Stimulated activated naive CD8-positive, alpha-beta T cell treated with anti-CD3 and anti-CD28 coated beads, Interleukin-15, Interleukin-2, amounts not matched to agents 100 ng/mL and 50 ng/mL, for 24 hours (primary cell): ENCODE measurements around the gene ZMIZ1.
A peak's percentile ranks its signal among the peaks of the same experiment; 100 is the strongest.

Experiments used
- H3K27ac Mint-ChIP-seq: one replicate; pipeline ENCODE4 v1.8.0; 2021; ENCODE audit warnings: mild to moderate bottlenecking, mixed read lengths
- H3K27me3 Mint-ChIP-seq: one replicate; pipeline ENCODE4 v1.8.0; 2021; ENCODE audit warnings: mixed read lengths
- H3K36me3 Mint-ChIP-seq: one replicate; pipeline ENCODE4 v1.8.0; 2021; ENCODE audit warnings: low read depth, mixed read lengths
- H3K4me1 Mint-ChIP-seq: one replicate; pipeline ENCODE4 v1.8.0; 2021; ENCODE audit warnings: low read depth, mixed read lengths
- H3K4me3 Mint-ChIP-seq: one replicate; pipeline ENCODE4 v1.8.0; 2021; ENCODE audit warnings: mild to moderate bottlenecking, mixed read lengths
- H3K9me3 Mint-ChIP-seq: one replicate; pipeline ENCODE4 v1.8.0; 2021; ENCODE audit warnings: mixed read lengths

Gene ZMIZ1

GRCh38 chr10:79246606-79247275, 178.0 kb downstream of the ZMIZ1 start:
- no peaks in the 10 kb centered on the region for H3K27me3 Mint-ChIP-seq
- peaks cover 81% of the 10 kb centered on the region for H3K4me1 Mint-ChIP-seq
- H3K4me3 Mint-ChIP-seq, result peak overlapping the region; percentile 80
- peak overlapping the region; percentile 93 for H3K27ac Mint-ChIP-seq
- peaks cover 14% of the 10 kb centered on the region for H3K36me3 Mint-ChIP-seq
- H3K9me3 Mint-ChIP-seq, result no peaks in the 10 kb centered on the region

- Mint-ChIP-seq H3K4me3 (peak overlapping the region; percentile 80), H3K27me3 (no peaks in the 10 kb centered on the region), H3K27ac (peak overlapping the region; percentile 93), H3K4me1 (peaks cover 78% of the 10 kb centered on the region), H3K9me3 (no peaks in the 10 kb centered on the region), H3K36me3 (peaks cover 14% of the 10 kb centered on the region)
These were observed 178.8 kb downstream of the ZMIZ1 start for GRCh38 chr10:79247373-79248137.

GRCh38 chr10:79248341-79249185, 179.8 kb downstream of the ZMIZ1 start:
- H3K9me3 Mint-ChIP-seq, result no peaks in the 10 kb centered on the region
- H3K36me3 Mint-ChIP-seq, result peaks cover 14% of the 10 kb centered on the region
- peaks cover 78% of the 10 kb centered on the region for H3K4me1 Mint-ChIP-seq
- H3K4me3 Mint-ChIP-seq, result peak overlapping the region; percentile 80
- peak overlapping the region; percentile 93 for H3K27ac Mint-ChIP-seq
- no peaks in the 10 kb centered on the region for H3K27me3 Mint-ChIP-seq

- H3K36me3 Mint-ChIP-seq, result peaks cover 7% of the 10 kb centered on the region
- H3K4me3 Mint-ChIP-seq, result peak overlapping the region; percentile 35
- no peaks in the 10 kb centered on the region for H3K27me3 Mint-ChIP-seq
- H3K9me3 Mint-ChIP-seq, result no peaks in the 10 kb centered on the region
- peak overlapping the region; percentile 90 for H3K27ac Mint-ChIP-seq
- peaks cover 72% of the 10 kb centered on the region for H3K4me1 Mint-ChIP-seq
These were observed 180.7 kb downstream of the ZMIZ1 start for GRCh38 chr10:79249186-79250121.

- peaks cover 65% of the 10 kb centered on the region for H3K4me1 Mint-ChIP-seq
These were observed 181.5 kb downstream of the ZMIZ1 start for GRCh38 chr10:79250259-79250658.

GRCh38 chr10:79252450-79252849, 183.7 kb downstream of the ZMIZ1 start:
- no peak overlapping the region for H3K27ac Mint-ChIP-seq
- H3K4me3 Mint-ChIP-seq, result no peak overlapping the region
- no peaks in the 10 kb centered on the region for H3K36me3 Mint-ChIP-seq
- no peaks in the 10 kb centered on the region for H3K27me3 Mint-ChIP-seq
- H3K4me1 Mint-ChIP-seq, result peaks cover 48% of the 10 kb centered on the region
- no peaks in the 10 kb centered on the region for H3K9me3 Mint-ChIP-seq

More at GRCh38 chr10:79250259-79250658, 181.5 kb downstream of the ZMIZ1 start:
- Mint-ChIP-seq H3K36me3 (peaks cover 2% of the 10 kb centered on the region), H3K4me3 (peak overlapping the region; percentile 43), H3K27ac (peak overlapping the region; percentile 90), H3K9me3 (no peaks in the 10 kb centered on the region), H3K27me3 (no peaks in the 10 kb centered on the region)

GRCh38 chr10:79252971-79253370, 184.2 kb downstream of the ZMIZ1 start:
- no peak overlapping the region for H3K27ac Mint-ChIP-seq
- H3K4me3 Mint-ChIP-seq, result no peak overlapping the region
- H3K9me3 Mint-ChIP-seq, result no peaks in the 10 kb centered on the region
- H3K36me3 Mint-ChIP-seq, result no peaks in the 10 kb centered on the region
- H3K4me1 Mint-ChIP-seq, result peaks cover 43% of the 10 kb centered on the region
- no peaks in the 10 kb centered on the region for H3K27me3 Mint-ChIP-seq

GRCh38 chr10:79253704-79254103, 184.9 kb downstream of the ZMIZ1 start:
- Mint-ChIP-seq H3K4me3 (no peak overlapping the region), H3K27ac (no peak overlapping the region), H3K27me3 (no peaks in the 10 kb centered on the region), H3K36me3 (no peaks in the 10 kb centered on the region), H3K9me3 (no peaks in the 10 kb centered on the region), H3K4me1 (peaks cover 35% of the 10 kb centered on the region)

- H3K9me3 Mint-ChIP-seq, result no peaks in the 10 kb centered on the region
- peaks cover 30% of the 10 kb centered on the region for H3K4me1 Mint-ChIP-seq
- H3K27ac Mint-ChIP-seq, result no peak overlapping the region
- H3K4me3 Mint-ChIP-seq, result no peak overlapping the region
- H3K36me3 Mint-ChIP-seq, result no peaks in the 10 kb centered on the region
- H3K27me3 Mint-ChIP-seq, result no peaks in the 10 kb centered on the region
These were observed 185.7 kb downstream of the ZMIZ1 start for GRCh38 chr10:79254333-79255006.

- no peaks in the 10 kb centered on the region for H3K27me3 Mint-ChIP-seq
- no peaks in the 10 kb centered on the region for H3K36me3 Mint-ChIP-seq
- no peaks in the 10 kb centered on the region for H3K9me3 Mint-ChIP-seq
- H3K27ac Mint-ChIP-seq, result no peak overlapping the region
- peaks cover 24% of the 10 kb centered on the region for H3K4me1 Mint-ChIP-seq
- H3K4me3 Mint-ChIP-seq, result no peak overlapping the region
These were observed 186.3 kb downstream of the ZMIZ1 start for GRCh38 chr10:79255007-79255507.

- H3K4me3 Mint-ChIP-seq, result no peak overlapping the region
- no peaks in the 10 kb centered on the region for H3K9me3 Mint-ChIP-seq
- H3K4me1 Mint-ChIP-seq, result peaks cover 11% of the 10 kb centered on the region
- H3K36me3 Mint-ChIP-seq, result no peaks in the 10 kb centered on the region
- no peaks in the 10 kb centered on the region for H3K27me3 Mint-ChIP-seq
- no peak overlapping the region for H3K27ac Mint-ChIP-seq
These were observed 187.6 kb downstream of the ZMIZ1 start for GRCh38 chr10:79256264-79256806.

GRCh38 chr10:79258894-79259293, 190.1 kb downstream of the ZMIZ1 start:
- peaks cover 14% of the 10 kb centered on the region for H3K4me1 Mint-ChIP-seq
- no peak overlapping the region for H3K4me3 Mint-ChIP-seq
- no peaks in the 10 kb centered on the region for H3K9me3 Mint-ChIP-seq
- no peaks in the 10 kb centered on the region for H3K36me3 Mint-ChIP-seq
- H3K27me3 Mint-ChIP-seq, result no peaks in the 10 kb centered on the region
- peak overlapping the region; percentile 51 for H3K27ac Mint-ChIP-seq

- Mint-ChIP-seq H3K4me3 (no peak overlapping the region), H3K27me3 (no peaks in the 10 kb centered on the region), H3K27ac (no peak overlapping the region), H3K9me3 (no peaks in the 10 kb centered on the region), H3K36me3 (no peaks in the 10 kb centered on the region), H3K4me1 (peaks cover 22% of the 10 kb centered on the region)
These were observed 191.1 kb downstream of the ZMIZ1 start for GRCh38 chr10:79259834-79260233.
